Measurements from ENCODE around the gene ZMYND15.

GRCh38 chr17:4751932-4752331 is 12.3 kb downstream of the ZMYND15 start:
- TF ChIP-seq CTCF (IDR thresholded peaks at IDR 0.05; ENCODE audit: insufficient read depth, low read length) (no peak), POLR2AphosphoS5 (IDR thresholded peaks at IDR 0.05; ENCODE audit: low read depth) (no peak), GABPA (IDR thresholded peaks at IDR 0.05; ENCODE audit: low read depth) (no peak)
